SK-N-SH treated with all-trans-retinoic acid at 6 μM for 48 hours (cell line): Measurements from ENCODE around the gene DPH3.

Source experiments
- TCF4 ChIP-seq: fragments of 250-450 bp; sonication (Bioruptor Pico); IDR thresholded peaks from 2 replicates; pipeline ENCODE4 v1.8.0; 2021; ENCODE audit warnings: mild to moderate bottlenecking, moderate library complexity, borderline replicate concordance
- ZFP30 ChIP-seq: fragments of 450-650 bp; formaldehyde crosslinking; IDR thresholded peaks from 2 replicates; pipeline ENCODE4 v1.5.0; 2022; ENCODE audit warnings: mild to moderate bottlenecking, moderate library complexity
- ZNF70 ChIP-seq: fragments of 450-650 bp; formaldehyde crosslinking; IDR thresholded peaks from 2 replicates; pipeline ENCODE4 v1.5.0; 2020; ENCODE audit warnings: mild to moderate bottlenecking, moderate library complexity
- TF ChIP-seq, protein P1 (sequence below): fragments of 250-450 bp; sonication (Bioruptor Pico); IDR thresholded peaks from 2 replicates; pipeline ENCODE4 v1.8.0; 2020; ENCODE audit warnings: mild to moderate bottlenecking, moderate library complexity, borderline replicate concordance

DNA sequence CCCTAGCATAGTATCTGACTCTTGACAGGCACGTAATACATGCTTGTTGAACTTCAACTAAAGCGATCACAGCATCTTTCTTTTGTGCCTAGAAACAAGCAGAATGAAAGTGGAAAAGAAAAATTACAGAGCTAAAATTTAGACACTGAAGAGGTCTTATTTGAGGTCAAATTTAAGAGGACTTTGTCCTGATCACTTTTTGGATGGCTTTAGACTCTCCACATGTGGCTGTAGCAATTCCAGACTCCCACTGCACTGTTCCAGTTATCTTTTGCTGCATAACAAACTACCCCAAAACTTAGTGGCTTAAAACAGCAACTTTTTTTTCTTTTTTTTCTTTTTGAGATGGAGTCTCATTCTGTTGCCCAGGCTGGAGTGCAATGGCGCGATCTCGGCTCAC is 23.5 kb downstream of the DPH3 start:
- TF ChIP-seq, protein P1, sequence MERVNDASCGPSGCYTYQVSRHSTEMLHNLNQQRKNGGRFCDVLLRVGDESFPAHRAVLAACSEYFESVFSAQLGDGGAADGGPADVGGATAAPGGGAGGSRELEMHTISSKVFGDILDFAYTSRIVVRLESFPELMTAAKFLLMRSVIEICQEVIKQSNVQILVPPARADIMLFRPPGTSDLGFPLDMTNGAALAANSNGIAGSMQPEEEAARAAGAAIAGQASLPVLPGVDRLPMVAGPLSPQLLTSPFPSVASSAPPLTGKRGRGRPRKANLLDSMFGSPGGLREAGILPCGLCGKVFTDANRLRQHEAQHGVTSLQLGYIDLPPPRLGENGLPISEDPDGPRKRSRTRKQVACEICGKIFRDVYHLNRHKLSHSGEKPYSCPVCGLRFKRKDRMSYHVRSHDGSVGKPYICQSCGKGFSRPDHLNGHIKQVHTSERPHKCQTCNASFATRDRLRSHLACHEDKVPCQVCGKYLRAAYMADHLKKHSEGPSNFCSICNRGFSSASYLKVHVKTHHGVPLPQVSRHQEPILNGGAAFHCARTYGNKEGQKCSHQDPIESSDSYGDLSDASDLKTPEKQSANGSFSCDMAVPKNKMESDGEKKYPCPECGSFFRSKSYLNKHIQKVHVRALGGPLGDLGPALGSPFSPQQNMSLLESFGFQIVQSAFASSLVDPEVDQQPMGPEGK (CRISPR knock-in tag), result no peak
- no peak for TF ChIP-seq ZNF70 (CRISPR knock-in tag)
- TF ChIP-seq ZFP30 (CRISPR knock-in tag), result no peak
- no peak for TF ChIP-seq TCF4 (CRISPR knock-in tag)
